Cardiac fibroblast (primary cell): Measurements from ENCODE around the gene CLSTN1.

Source experiments
- DNase-seq, 2 donors: peaks; one replicate each; pipeline versions ENCODE4 v3.0.0 to v3.0.0-alpha.2; 2010; ENCODE audit warnings: low read depth in 2 of 2
- H3K4me3 ChIP-seq, 2 donors: replicated peaks in 1 of 2; 1 replicate in 1 of 2; 2 replicates in 1 of 2; pipeline ENCODE4 v1.5.1; 2011; ENCODE audit warnings: low read depth in 2 of 2, low read length in 2 of 2, mild to moderate bottlenecking in 2 of 2, moderate library complexity in 1 of 2
- CTCF ChIP-seq: IDR thresholded peaks from one replicate; pipeline ENCODE4 v1.5.1; 2011; ENCODE audit warnings: low read depth, mild to moderate bottlenecking, low read length, inconsistent platforms

CLSTN1 gene

GRCh38 chr1:9728451-9729295, 95.1 kb downstream of the CLSTN1 start:
- no peak overlapping the region for H3K4me3 ChIP-seq

GRCh38 chr1:9726905-9727595, 96.7 kb downstream of the CLSTN1 start:
- H3K4me3 ChIP-seq, result no peak overlapping the region
- no peak for DNase-seq
- TF ChIP-seq CTCF, result no peak

More at GRCh38 chr1:9728451-9729295, 95.1 kb downstream of the CLSTN1 start:
- no peak for DNase-seq
- TF ChIP-seq CTCF, result no peak

- H3K4me3 ChIP-seq, result no peak overlapping the region
- no peak for DNase-seq
- no peak for TF ChIP-seq CTCF
Measured at GRCh38 chr1:9726406-9726805, 97.4 kb downstream of the CLSTN1 start.

GRCh38 chr1:9724706-9725476, 98.9 kb downstream of the CLSTN1 start:
- H3K4me3 ChIP-seq, result no peak overlapping the region
- DNase-seq, result peak; percentile 57 to 64
- peak; percentile 94 for TF ChIP-seq CTCF

- DNase-seq, result no peak
- H3K4me3 ChIP-seq, result no peak overlapping the region
- TF ChIP-seq CTCF, result no peak
Measured at GRCh38 chr1:9723926-9724325, 99.8 kb downstream of the CLSTN1 start.

- no peak overlapping the region for H3K4me3 ChIP-seq
- TF ChIP-seq CTCF, result no peak
- DNase-seq, result no peak
Measured at GRCh38 chr1:9723068-9723805, 100.5 kb downstream of the CLSTN1 start.
